Body of pancreas (tissue), 4 donors: ENCODE results near the gene CAMK4.

Experiments
- CTCF ChIP-seq, 7 experiments: fragments of 450-650 bp in 4 of 7; fragments of 200-600 bp in 3 of 7; sonication (generic) in 3 of 7; IDR thresholded peaks; one replicate each; pipeline ENCODE4 v1.5.1; 2016 to 2019; ENCODE audit warnings: antibody characterized with exemption in 7 of 7
- POLR2A ChIP-seq, 3 donors: fragments of 450-650 bp; IDR thresholded peaks; one replicate each; pipeline ENCODE4 v1.6.1; 2016; ENCODE audit warnings: antibody characterized with exemption in 3 of 3, mild to moderate bottlenecking in 2 of 3

- TF ChIP-seq CTCF (IDR thresholded peaks at IDR 0.05), result no peak
- no peak for TF ChIP-seq POLR2A (IDR thresholded peaks at IDR 0.05)
Observed at GRCh38 chr5:111197523-111197922, 26.7 kb upstream of the CAMK4 start.
